ENCODE data around the gene LPIN2. TPM values are rescaled to one million over a fixed set of nuclear protein-coding genes. Genes with fewer than 3 reads are reported as not detected.

The LPIN2 gene
- total RNA-seq, 1 donor from 2014 or later = 6.3 TPM

- H3K36me3 ChIP-seq (ENCODE audit: control insufficient read depth, insufficient read depth, low read length) = no peaks in the 10 kb centered on the region
- no peak for DNase-seq (ENCODE audit: low read depth)
- no peak for FAIRE-seq
- no peaks in the 10 kb centered on the region for H3K27me3 ChIP-seq (ENCODE audit: control insufficient read depth, insufficient read depth, low read length)
- no peak overlapping the region for H3K4me3 ChIP-seq (ENCODE audit: low read depth, low read length)
- no peak for TF ChIP-seq CTCF (IDR thresholded peaks at IDR 0.05; ENCODE audit: insufficient read depth, low read length, severe bottlenecking)
These were observed 43.2 kb downstream of the LPIN2 start for GRCh38 chr18:2969695-2970094.

- FAIRE-seq = no peak
- no peak for DNase-seq (ENCODE audit: low read depth)
- no peak for TF ChIP-seq CTCF (IDR thresholded peaks at IDR 0.05; ENCODE audit: insufficient read depth, low read length, severe bottlenecking)
- Histone ChIP-seq H3K36me3 (ENCODE audit: control insufficient read depth, insufficient read depth, low read length) (no peaks in the 10 kb centered on the region), H3K27me3 (ENCODE audit: control insufficient read depth, insufficient read depth, low read length) (no peaks in the 10 kb centered on the region), H3K4me3 (ENCODE audit: low read depth, low read length) (no peak overlapping the region)
These were observed 44.3 kb downstream of the LPIN2 start for GRCh38 chr18:2968606-2969005.

GRCh38 chr18:2967820-2968219 lies 45.1 kb downstream of the LPIN2 start:
- FAIRE-seq (no peak), DNase-seq (ENCODE audit: low read depth) (no peak)
- no peaks in the 10 kb centered on the region for H3K27me3 ChIP-seq (ENCODE audit: control insufficient read depth, insufficient read depth, low read length)
- H3K4me3 ChIP-seq (ENCODE audit: low read depth, low read length) = no peak overlapping the region
- TF ChIP-seq CTCF (IDR thresholded peaks at IDR 0.05; ENCODE audit: insufficient read depth, low read length, severe bottlenecking) = no peak
- H3K36me3 ChIP-seq (ENCODE audit: control insufficient read depth, insufficient read depth, low read length) = no peaks in the 10 kb centered on the region

GRCh38 chr18:2967357-2967756 lies 45.6 kb downstream of the LPIN2 start:
- Histone ChIP-seq H3K4me3 (ENCODE audit: low read depth, low read length) (no peak overlapping the region), H3K36me3 (ENCODE audit: control insufficient read depth, insufficient read depth, low read length) (no peaks in the 10 kb centered on the region), H3K27me3 (ENCODE audit: control insufficient read depth, insufficient read depth, low read length) (no peaks in the 10 kb centered on the region)
- DNase-seq (ENCODE audit: low read depth) (no peak), FAIRE-seq (no peak)
- no peak for TF ChIP-seq CTCF (IDR thresholded peaks at IDR 0.05; ENCODE audit: insufficient read depth, low read length, severe bottlenecking)

- no peak for TF ChIP-seq CTCF (IDR thresholded peaks at IDR 0.05; ENCODE audit: insufficient read depth, low read length, severe bottlenecking)
- DNase-seq (ENCODE audit: low read depth) (no peak), FAIRE-seq (no peak)
- Histone ChIP-seq H3K27me3 (ENCODE audit: control insufficient read depth, insufficient read depth, low read length) (no peaks in the 10 kb centered on the region), H3K4me3 (ENCODE audit: low read depth, low read length) (no peak overlapping the region), H3K36me3 (ENCODE audit: control insufficient read depth, insufficient read depth, low read length) (no peaks in the 10 kb centered on the region)
These were observed 46.4 kb downstream of the LPIN2 start for GRCh38 chr18:2966560-2966959.

GRCh38 chr18:2965797-2966196 lies 47.1 kb downstream of the LPIN2 start:
- FAIRE-seq = no peak
- H3K36me3 ChIP-seq (ENCODE audit: control insufficient read depth, insufficient read depth, low read length) = no peaks in the 10 kb centered on the region
- TF ChIP-seq CTCF (IDR thresholded peaks at IDR 0.05; ENCODE audit: insufficient read depth, low read length, severe bottlenecking) = no peak

More at GRCh38 chr18:2965797-2966196, 47.1 kb downstream of the LPIN2 start:
- Histone ChIP-seq H3K4me3 (ENCODE audit: low read depth, low read length) (no peak overlapping the region), H3K27me3 (ENCODE audit: control insufficient read depth, insufficient read depth, low read length) (no peaks in the 10 kb centered on the region)
- DNase-seq (ENCODE audit: low read depth) = no peak
